WTC11 (cell line): Measurements from ENCODE around the gene PHC2.

Experiments
- NFE2L1 ChIP-seq: sonication (generic); formaldehyde crosslinking; IDR thresholded peaks from 2 replicates; pipeline ENCODE4 v1.8.1; 2023; ENCODE audit warnings: missing genetic modification reagents
- NR3C1 ChIP-seq: sonication (generic); formaldehyde crosslinking; conservative IDR thresholded peaks from 2 replicates; pipeline ENCODE4 v1.8.1; 2023; ENCODE audit warnings: low read depth, mild to moderate bottlenecking, missing genetic modification reagents
- PREB ChIP-seq: sonication (generic); formaldehyde crosslinking; IDR thresholded peaks from 2 replicates; pipeline ENCODE4 v1.8.1; 2022; ENCODE audit warnings: mild to moderate bottlenecking, missing genetic modification reagents, moderate library complexity, borderline replicate concordance
- TF ChIP-seq, protein P1 (sequence below): fragments of 200-600 bp; IDR thresholded peaks from 2 replicates; pipeline ENCODE4 v1.8.0; 2022; ENCODE audit warnings: antibody characterized with exemption

GRCh38 chr1:33348194-33348593, 82.7 kb downstream of the PHC2 start:
- TF ChIP-seq, protein P1, sequence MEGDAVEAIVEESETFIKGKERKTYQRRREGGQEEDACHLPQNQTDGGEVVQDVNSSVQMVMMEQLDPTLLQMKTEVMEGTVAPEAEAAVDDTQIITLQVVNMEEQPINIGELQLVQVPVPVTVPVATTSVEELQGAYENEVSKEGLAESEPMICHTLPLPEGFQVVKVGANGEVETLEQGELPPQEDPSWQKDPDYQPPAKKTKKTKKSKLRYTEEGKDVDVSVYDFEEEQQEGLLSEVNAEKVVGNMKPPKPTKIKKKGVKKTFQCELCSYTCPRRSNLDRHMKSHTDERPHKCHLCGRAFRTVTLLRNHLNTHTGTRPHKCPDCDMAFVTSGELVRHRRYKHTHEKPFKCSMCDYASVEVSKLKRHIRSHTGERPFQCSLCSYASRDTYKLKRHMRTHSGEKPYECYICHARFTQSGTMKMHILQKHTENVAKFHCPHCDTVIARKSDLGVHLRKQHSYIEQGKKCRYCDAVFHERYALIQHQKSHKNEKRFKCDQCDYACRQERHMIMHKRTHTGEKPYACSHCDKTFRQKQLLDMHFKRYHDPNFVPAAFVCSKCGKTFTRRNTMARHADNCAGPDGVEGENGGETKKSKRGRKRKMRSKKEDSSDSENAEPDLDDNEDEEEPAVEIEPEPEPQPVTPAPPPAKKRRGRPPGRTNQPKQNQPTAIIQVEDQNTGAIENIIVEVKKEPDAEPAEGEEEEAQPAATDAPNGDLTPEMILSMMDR: no peak
- no peak for TF ChIP-seq NFE2L1 (CRISPR knock-in tag)
- no peak for TF ChIP-seq NR3C1
- no peak for TF ChIP-seq PREB
